ENCODE results near the gene NT5E.

The NT5E gene

GRCh38 chr6:85458782-85459181 is 8.9 kb downstream of the NT5E start:
- Histone ChIP-seq H3K9ac (ENCODE audit: low read length) (no peak overlapping the region), H3K4me3 (ENCODE audit: insufficient read depth, low read length, poor library complexity, severe bottlenecking) (no peak overlapping the region), H3F3A (ENCODE audit: insufficient read depth) (no peaks in the 10 kb centered on the region), H3K9me2 (replicated peaks; ENCODE audit: insufficient read depth, low read length) (no peaks in the 10 kb centered on the region), H4K20me1 (ENCODE audit: low read depth, low read length) (no peaks in the 10 kb centered on the region), H3K79me2 (ENCODE audit: insufficient read depth, low read length) (no peaks in the 10 kb centered on the region), H3K9me3 (ENCODE audit: insufficient read depth, low read length) (no peaks in the 10 kb centered on the region), H3K27me3 (ENCODE audit: low read length) (no peaks in the 10 kb centered on the region), H3K36me3 (ENCODE audit: low read length) (no peaks in the 10 kb centered on the region), H3K4me2 (ENCODE audit: low read depth, low read length, poor library complexity, severe bottlenecking) (no peak overlapping the region), H2AFZ (ENCODE audit: low read depth, low read length, severe bottlenecking) (no peak overlapping the region), H3K27ac (ENCODE audit: low read depth, low read length) (no peak overlapping the region)
- TF ChIP-seq EZH2phosphoT487 (conservative IDR thresholded peaks at IDR 0.05; ENCODE audit: low read length), result no peak
- TF ChIP-seq, protein P1, sequence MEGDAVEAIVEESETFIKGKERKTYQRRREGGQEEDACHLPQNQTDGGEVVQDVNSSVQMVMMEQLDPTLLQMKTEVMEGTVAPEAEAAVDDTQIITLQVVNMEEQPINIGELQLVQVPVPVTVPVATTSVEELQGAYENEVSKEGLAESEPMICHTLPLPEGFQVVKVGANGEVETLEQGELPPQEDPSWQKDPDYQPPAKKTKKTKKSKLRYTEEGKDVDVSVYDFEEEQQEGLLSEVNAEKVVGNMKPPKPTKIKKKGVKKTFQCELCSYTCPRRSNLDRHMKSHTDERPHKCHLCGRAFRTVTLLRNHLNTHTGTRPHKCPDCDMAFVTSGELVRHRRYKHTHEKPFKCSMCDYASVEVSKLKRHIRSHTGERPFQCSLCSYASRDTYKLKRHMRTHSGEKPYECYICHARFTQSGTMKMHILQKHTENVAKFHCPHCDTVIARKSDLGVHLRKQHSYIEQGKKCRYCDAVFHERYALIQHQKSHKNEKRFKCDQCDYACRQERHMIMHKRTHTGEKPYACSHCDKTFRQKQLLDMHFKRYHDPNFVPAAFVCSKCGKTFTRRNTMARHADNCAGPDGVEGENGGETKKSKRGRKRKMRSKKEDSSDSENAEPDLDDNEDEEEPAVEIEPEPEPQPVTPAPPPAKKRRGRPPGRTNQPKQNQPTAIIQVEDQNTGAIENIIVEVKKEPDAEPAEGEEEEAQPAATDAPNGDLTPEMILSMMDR (IDR thresholded peaks at IDR 0.05; ENCODE audit: insufficient read depth, low read length, poor library complexity, severe bottlenecking), result no peak

DNA sequence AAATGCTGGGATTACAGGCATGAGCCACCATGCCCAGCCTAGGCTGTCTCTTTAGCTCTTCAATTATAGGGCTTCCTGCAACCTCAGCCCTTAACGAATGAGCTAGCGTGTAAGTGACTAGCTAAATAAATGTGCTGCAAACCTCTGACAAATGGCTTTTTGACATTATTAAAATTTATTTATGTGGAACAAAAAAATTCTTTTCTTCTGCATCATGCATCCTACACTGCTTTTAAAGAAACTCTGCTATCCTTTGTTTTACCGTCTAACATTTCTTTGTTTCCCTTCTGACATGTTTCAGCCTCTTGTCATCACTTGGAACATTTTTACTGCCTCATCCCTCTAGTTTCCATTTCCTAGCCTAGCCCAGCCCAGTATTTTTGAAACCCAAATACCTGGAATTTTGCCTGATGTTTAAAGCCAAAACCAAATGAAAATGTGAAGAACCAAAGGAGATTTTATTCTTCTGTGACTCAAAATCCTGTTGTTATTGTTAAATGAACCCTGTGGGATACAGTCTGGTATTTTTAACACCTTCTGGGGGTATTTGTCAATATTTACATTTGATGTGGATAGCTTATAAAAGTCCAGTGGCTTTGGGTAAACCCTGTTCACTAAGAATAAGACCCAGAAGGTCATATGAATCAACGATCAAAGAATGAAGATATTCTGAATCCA is 9.5 kb downstream of the NT5E start:
- H3K9me2 ChIP-seq (replicated peaks; ENCODE audit: insufficient read depth, low read length), result no peaks in the 10 kb centered on the region
- no peaks in the 10 kb centered on the region for H3K79me2 ChIP-seq (ENCODE audit: insufficient read depth, low read length)
- H3K9ac ChIP-seq (ENCODE audit: low read length), result no peak overlapping the region
- H3F3A ChIP-seq (ENCODE audit: insufficient read depth), result no peaks in the 10 kb centered on the region
- H3K9me3 ChIP-seq (ENCODE audit: insufficient read depth, low read length), result no peaks in the 10 kb centered on the region
- H3K4me3 ChIP-seq (ENCODE audit: insufficient read depth, low read length, poor library complexity, severe bottlenecking), result no peak overlapping the region
- H3K4me2 ChIP-seq (ENCODE audit: low read depth, low read length, poor library complexity, severe bottlenecking), result no peak overlapping the region
- no peak overlapping the region for H2AFZ ChIP-seq (ENCODE audit: low read depth, low read length, severe bottlenecking)
- no peaks in the 10 kb centered on the region for H3K27me3 ChIP-seq (ENCODE audit: low read length)
- H3K36me3 ChIP-seq (ENCODE audit: low read length), result no peaks in the 10 kb centered on the region
- TF ChIP-seq, protein P1 (IDR thresholded peaks at IDR 0.05; ENCODE audit: insufficient read depth, low read length, poor library complexity, severe bottlenecking), result no peak
- TF ChIP-seq EZH2phosphoT487 (conservative IDR thresholded peaks at IDR 0.05; ENCODE audit: low read length), result no peak
- no peaks in the 10 kb centered on the region for H4K20me1 ChIP-seq (ENCODE audit: low read depth, low read length)
- no peak overlapping the region for H3K27ac ChIP-seq (ENCODE audit: low read depth, low read length)

GRCh38 chr6:85460154-85460920 is 10.5 kb downstream of the NT5E start:
- no peak overlapping the region for H3K9ac ChIP-seq (ENCODE audit: low read length)
- no peaks in the 10 kb centered on the region for H4K20me1 ChIP-seq (ENCODE audit: low read depth, low read length)
- H3K27me3 ChIP-seq (ENCODE audit: low read length), result no peaks in the 10 kb centered on the region
- H3K4me3 ChIP-seq (ENCODE audit: insufficient read depth, low read length, poor library complexity, severe bottlenecking), result no peak overlapping the region
- H3K4me2 ChIP-seq (ENCODE audit: low read depth, low read length, poor library complexity, severe bottlenecking), result no peak overlapping the region
- no peaks in the 10 kb centered on the region for H3K79me2 ChIP-seq (ENCODE audit: insufficient read depth, low read length)
- H3K36me3 ChIP-seq (ENCODE audit: low read length), result no peaks in the 10 kb centered on the region
- no peaks in the 10 kb centered on the region for H3K9me3 ChIP-seq (ENCODE audit: insufficient read depth, low read length)
- H3K27ac ChIP-seq (ENCODE audit: low read depth, low read length), result no peak overlapping the region
- H3F3A ChIP-seq (ENCODE audit: insufficient read depth), result no peaks in the 10 kb centered on the region
- no peak for TF ChIP-seq EZH2phosphoT487 (conservative IDR thresholded peaks at IDR 0.05; ENCODE audit: low read length)
- TF ChIP-seq, protein P1 (IDR thresholded peaks at IDR 0.05; ENCODE audit: insufficient read depth, low read length, poor library complexity, severe bottlenecking), result no peak
- H2AFZ ChIP-seq (ENCODE audit: low read depth, low read length, severe bottlenecking), result no peak overlapping the region
- no peaks in the 10 kb centered on the region for H3K9me2 ChIP-seq (replicated peaks; ENCODE audit: insufficient read depth, low read length)
